H1 (cell line): ENCODE results near the gene TMEM41A. TPM values are rescaled to one million over a fixed set of nuclear protein-coding genes. Genes with fewer than 3 reads are reported as not detected.

Experiments used
- ASH2L ChIP-seq: fragments of 200-600, 300-600 bp; sonication (generic); IDR thresholded peaks from one replicate; pipeline ENCODE4 v1.7.1; 2017; ENCODE audit warnings: low read length
- CEBPB ChIP-seq: IDR thresholded peaks from 2 replicates; pipeline ENCODE4 v1.6.1; 2012; ENCODE audit warnings: low read depth, low read length
- GTF2F1 ChIP-seq: IDR thresholded peaks from 2 replicates; pipeline ENCODE4 v1.6.1; 2012; ENCODE audit warnings: low read depth, low read length, improper control_type of control experiment, borderline replicate concordance
- HDAC2 ChIP-seq, 2 experiments: fragments of 300-600 bp in 1 of 2; sonication (generic) in 1 of 2; IDR thresholded peaks; 2 replicates each; pipeline ENCODE4 v1.6.1; 2011 to 2012; ENCODE audit warnings: low read depth in 2 of 2, low read length in 2 of 2, mild to moderate bottlenecking in 2 of 2, moderate library complexity in 2 of 2, borderline replicate concordance in 1 of 2, inconsistent platforms in 1 of 2
- HDAC6 ChIP-seq: IDR thresholded peaks from one replicate; pipeline ENCODE4 v1.7.1; 2012; ENCODE audit warnings: low read depth, mild to moderate bottlenecking, inconsistent platforms, low read length, moderate library complexity
- JUN ChIP-seq: IDR thresholded peaks from 2 replicates; pipeline ENCODE4 v1.6.1; 2011; ENCODE audit warnings: low read depth, mild to moderate bottlenecking, improper control_type of control experiment, low read length
- KDM5A ChIP-seq: fragments of 200-600 bp; IDR thresholded peaks from 2 replicates; pipeline ENCODE4 v1.7.1; 2012; ENCODE audit warnings: mild to moderate bottlenecking, low read length, inconsistent platforms, mixed read lengths
- NANOG ChIP-seq: IDR thresholded peaks from 2 replicates; pipeline ENCODE4 v1.6.1; 2011; ENCODE audit warnings: low read length, low read depth, mild to moderate bottlenecking, inconsistent platforms; ENCODE audit not compliant: insufficient read depth, poor library complexity, severe bottlenecking
- PHF8 ChIP-seq: fragments of 200-600 bp; sonication (generic); conservative IDR thresholded peaks from 2 replicates; pipeline ENCODE4 v1.7.1; 2012; ENCODE audit warnings: low read depth, mild to moderate bottlenecking, inconsistent platforms, low read length, moderate library complexity
- POLR2A ChIP-seq, 2 experiments: IDR thresholded peaks; 1 replicate in 1 of 2; 2 replicates in 1 of 2; pipeline ENCODE4 v1.6.1; 2011; ENCODE audit warnings: low read depth in 2 of 2, low read length in 2 of 2, mild to moderate bottlenecking in 2 of 2; ENCODE audit errors: control extremely low read depth in 1 of 2
- RBBP5 ChIP-seq: IDR thresholded peaks from 2 replicates; pipeline ENCODE4 v1.7.1; 2012; ENCODE audit warnings: low read depth, mild to moderate bottlenecking, inconsistent platforms, low read length, moderate library complexity, borderline replicate concordance
- RFX5 ChIP-seq: IDR thresholded peaks from 2 replicates; pipeline ENCODE4 v1.6.1; 2011; ENCODE audit warnings: low read depth, low read length, improper control_type of control experiment, borderline replicate concordance
- RNF2 ChIP-seq: fragments of 200-900, 300-1000 bp; sonication (generic); IDR thresholded peaks from 2 replicates; pipeline ENCODE4 v1.7.1; 2016; ENCODE audit warnings: borderline replicate concordance, low read depth, mild to moderate bottlenecking, antibody characterized with exemption, low read length; ENCODE audit not compliant: poor library complexity, severe bottlenecking; ENCODE audit errors: missing control alignments
- SIRT6 ChIP-seq: IDR thresholded peaks from one replicate; pipeline ENCODE4 v1.7.1; 2012; ENCODE audit warnings: low read length, inconsistent platforms
- SP4 ChIP-seq: IDR thresholded peaks from 2 replicates; pipeline ENCODE4 v1.6.1; 2012; ENCODE audit warnings: low read length, inconsistent platforms
- SUZ12 ChIP-seq: fragments of 200-600 bp; sonication (generic); IDR thresholded peaks from 2 replicates; pipeline ENCODE4 v1.6.1; 2012; ENCODE audit warnings: mild to moderate bottlenecking, inconsistent platforms, low read length, moderate library complexity, mixed read lengths
- TAF1 ChIP-seq: IDR thresholded peaks from 2 replicates; pipeline ENCODE4 v1.6.1; 2011; ENCODE audit warnings: mild to moderate bottlenecking, low read depth, low read length
- TAF7 ChIP-seq: optimal IDR thresholded peaks from 2 replicates; pipeline ENCODE3; 2011; ENCODE audit warnings: low read depth, mild to moderate bottlenecking, inconsistent platforms, low read length, moderate library complexity, borderline replicate concordance
- polyA plus RNA-seq, 7 experiments: library from polyadenylated mRNA; depleted of rRNA in 3 of 7; stranded (reverse) in 5 of 7; unstranded in 2 of 7; fragments of >200 nt in 5 of 7; fragments of 200-250 nt in 2 of 7; gene quantifications; 1 replicate in 5 of 7; 2 replicates in 1 of 7; 4 replicates in 1 of 7; pipeline versions ENCODE4 v1.2.1 to v1.2.3, GENCODE V29; 2011 to 2013; ENCODE audit warnings: missing spikeins in 2 of 7, mixed read lengths in 2 of 7
- total RNA-seq: library from RNA; stranded (reverse); fragmentation: NEBNext Ultra II Directional; extraction: Animal tissue kit (Norgen Biotek cat#: 25700); gene quantifications from 2 replicates; pipeline ENCODE4 v1.2.1, GENCODE V29; 2021
- TF ChIP-seq, protein P1 (sequence below), 3 experiments: IDR thresholded peaks; 1 replicate in 2 of 3; 2 replicates in 1 of 3; pipeline versions ENCODE4 v1.5.1 to v1.6.1; 2011; ENCODE audit warnings: low read length in 3 of 3, mild to moderate bottlenecking in 3 of 3, inconsistent platforms in 2 of 3, low read depth in 1 of 3, moderate library complexity in 1 of 3; ENCODE audit not compliant: insufficient read depth in 1 of 3; ENCODE audit errors: control extremely low read depth in 1 of 3

Gene TMEM41A
- total and polyA plus RNA-seq, 2 of the 8 experiments (the other 6 are each of a cell fraction or from before 2014, with no cell fraction given) = 14.1 to 17.5 TPM

DNA sequence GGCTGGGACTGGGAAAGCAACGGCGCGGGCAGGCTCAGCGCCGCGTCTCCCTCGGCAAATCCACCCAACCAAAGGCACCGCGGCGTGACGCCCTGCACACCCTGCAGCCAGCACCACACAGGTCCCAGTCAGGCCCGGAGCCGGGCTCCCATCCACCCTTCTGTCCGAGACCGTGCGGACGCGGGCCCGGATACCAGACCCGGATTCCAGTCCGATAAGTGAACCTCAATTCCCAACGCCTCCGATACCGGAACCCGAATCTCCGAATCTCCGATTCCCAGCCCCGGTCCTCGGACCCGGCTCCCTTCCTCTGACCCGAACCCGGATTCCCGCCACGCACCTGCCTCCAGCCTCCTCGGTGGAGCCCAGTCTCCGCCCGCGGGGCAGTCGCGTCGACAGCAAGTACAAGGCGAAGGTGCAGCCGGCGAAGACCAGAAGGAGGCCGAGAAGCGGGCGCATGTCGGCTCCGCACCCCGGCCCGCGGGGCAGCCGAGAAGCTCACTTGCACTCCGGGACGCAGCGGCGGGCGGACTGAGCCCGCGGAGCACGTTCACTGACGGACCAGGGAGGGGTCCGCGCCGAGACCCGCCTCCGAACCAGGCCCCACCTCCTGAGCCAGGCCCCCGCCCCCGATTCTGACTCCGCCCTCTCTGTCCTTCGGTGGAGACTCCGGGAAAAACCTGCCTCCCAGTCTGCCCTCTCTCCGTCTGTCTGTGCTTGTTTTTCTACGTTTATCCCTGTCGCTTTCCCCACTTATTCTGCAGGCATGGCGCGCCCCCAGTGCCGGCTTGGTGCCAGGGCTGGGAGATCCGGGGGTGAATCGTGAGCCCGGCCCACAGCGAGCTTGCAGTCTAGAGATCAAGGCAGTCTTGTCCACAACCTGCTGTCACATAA lies at the start of gene TMEM41A (continued):
- TF ChIP-seq KDM5A = peak; percentile 94
- 0 out of 4 replicates have a peak, but pooled peaks of 1 of the 2 experiments have one; percentile 73 for TF ChIP-seq HDAC2 (IDR thresholded peaks at IDR 0.05; ENCODE audit: borderline replicate concordance in 1 of 2, low read depth in 2 of 2, low read length in 2 of 2)
- TF ChIP-seq SP4 = peak; percentile 92
- no peak for TF ChIP-seq NANOG
- TF ChIP-seq SIRT6 = no peak
- no peak for TF ChIP-seq SUZ12
- peak; percentile 93; the same call in 1 of the 2 replicates for TF ChIP-seq RBBP5
- no peak for TF ChIP-seq RNF2
- peak; percentile 84 for TF ChIP-seq GTF2F1
- TF ChIP-seq TAF7 = peak; percentile 95
- peak; percentile 99 for TF ChIP-seq ASH2L
- TF ChIP-seq HDAC6 = no peak
- TF ChIP-seq PHF8 = peak; percentile 87
- TF ChIP-seq, protein P1, sequence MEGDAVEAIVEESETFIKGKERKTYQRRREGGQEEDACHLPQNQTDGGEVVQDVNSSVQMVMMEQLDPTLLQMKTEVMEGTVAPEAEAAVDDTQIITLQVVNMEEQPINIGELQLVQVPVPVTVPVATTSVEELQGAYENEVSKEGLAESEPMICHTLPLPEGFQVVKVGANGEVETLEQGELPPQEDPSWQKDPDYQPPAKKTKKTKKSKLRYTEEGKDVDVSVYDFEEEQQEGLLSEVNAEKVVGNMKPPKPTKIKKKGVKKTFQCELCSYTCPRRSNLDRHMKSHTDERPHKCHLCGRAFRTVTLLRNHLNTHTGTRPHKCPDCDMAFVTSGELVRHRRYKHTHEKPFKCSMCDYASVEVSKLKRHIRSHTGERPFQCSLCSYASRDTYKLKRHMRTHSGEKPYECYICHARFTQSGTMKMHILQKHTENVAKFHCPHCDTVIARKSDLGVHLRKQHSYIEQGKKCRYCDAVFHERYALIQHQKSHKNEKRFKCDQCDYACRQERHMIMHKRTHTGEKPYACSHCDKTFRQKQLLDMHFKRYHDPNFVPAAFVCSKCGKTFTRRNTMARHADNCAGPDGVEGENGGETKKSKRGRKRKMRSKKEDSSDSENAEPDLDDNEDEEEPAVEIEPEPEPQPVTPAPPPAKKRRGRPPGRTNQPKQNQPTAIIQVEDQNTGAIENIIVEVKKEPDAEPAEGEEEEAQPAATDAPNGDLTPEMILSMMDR (IDR thresholded peaks at IDR 0.05; ENCODE audit: control extremely low read depth in 1 of 3, insufficient read depth in 1 of 3, low read depth in 1 of 3, low read length in 3 of 3) = peak in 2 of 3 experiments; percentile 22 to 24; a peak in 2 of 4 replicates
- TF ChIP-seq JUN = no peak
- peak; percentile 88 to 98 for TF ChIP-seq POLR2A (IDR thresholded peaks at IDR 0.05; ENCODE audit: control extremely low read depth in 1 of 2, low read depth in 2 of 2, low read length in 2 of 2)
- no peak for TF ChIP-seq CEBPB
- TF ChIP-seq RFX5 = no peak
- peak; percentile 98 for TF ChIP-seq TAF1
